ENCODE data around the gene FSTL4. TPM values are rescaled to one million over a fixed set of nuclear protein-coding genes. Genes with fewer than 3 reads are reported as not detected.

Gene FSTL4
- polyA plus RNA-seq, 1 donor (not counting 4 experiments of a cell fraction or from before 2014, with no cell fraction given) = 1.7 TPM

DNA sequence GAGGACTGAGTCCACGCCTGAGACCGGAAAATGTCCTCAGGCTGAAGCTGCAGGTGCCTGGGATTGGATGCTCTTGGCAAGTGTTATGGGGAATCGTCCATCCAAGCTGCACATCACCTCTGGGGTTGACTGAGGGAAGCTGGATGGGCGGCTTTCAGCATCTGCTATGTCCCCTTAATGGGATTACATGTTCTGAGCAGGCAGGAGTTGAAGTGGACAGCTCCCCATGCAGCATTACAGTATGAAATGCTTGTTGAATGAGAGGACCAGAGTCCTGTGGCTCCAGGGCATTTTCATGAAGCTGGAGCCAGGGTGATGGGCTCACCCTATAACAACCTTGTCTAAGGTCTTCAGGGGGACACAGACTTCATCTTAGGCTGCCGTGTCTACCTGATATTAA lies 289.6 kb downstream of the FSTL4 start:
- FAIRE-seq = no peak
- H4K20me1 ChIP-seq (ENCODE audit: control insufficient read depth, extremely low read depth, insufficient read depth, low read length) = no peaks in the 10 kb centered on the region
- no peaks in the 10 kb centered on the region for H3K27me3 ChIP-seq (ENCODE audit: control insufficient read depth, extremely low read depth, insufficient read depth, low read length)
- H3K4me2 ChIP-seq (ENCODE audit: control insufficient read depth, extremely low read depth, insufficient read depth, low read depth, low read length) = no peak overlapping the region
- H3K79me2 ChIP-seq (ENCODE audit: control insufficient read depth, insufficient read depth, low read length) = no peaks in the 10 kb centered on the region
- dilution Hi-C loops (cut with MboI; ENCODE audit: extremely low pct_ligation_motif_present, low sequenced_read_pairs) = no loop called here
- H2AFZ ChIP-seq (ENCODE audit: control insufficient read depth, low read length) = no peak overlapping the region
- no peak overlapping the region for H3K9ac ChIP-seq (ENCODE audit: control insufficient read depth, extremely low read depth, insufficient read depth, low read length)
- no peak for TF ChIP-seq EZH2 (IDR thresholded peaks at IDR 0.05; ENCODE audit: low read length)
- TF ChIP-seq, protein P1, sequence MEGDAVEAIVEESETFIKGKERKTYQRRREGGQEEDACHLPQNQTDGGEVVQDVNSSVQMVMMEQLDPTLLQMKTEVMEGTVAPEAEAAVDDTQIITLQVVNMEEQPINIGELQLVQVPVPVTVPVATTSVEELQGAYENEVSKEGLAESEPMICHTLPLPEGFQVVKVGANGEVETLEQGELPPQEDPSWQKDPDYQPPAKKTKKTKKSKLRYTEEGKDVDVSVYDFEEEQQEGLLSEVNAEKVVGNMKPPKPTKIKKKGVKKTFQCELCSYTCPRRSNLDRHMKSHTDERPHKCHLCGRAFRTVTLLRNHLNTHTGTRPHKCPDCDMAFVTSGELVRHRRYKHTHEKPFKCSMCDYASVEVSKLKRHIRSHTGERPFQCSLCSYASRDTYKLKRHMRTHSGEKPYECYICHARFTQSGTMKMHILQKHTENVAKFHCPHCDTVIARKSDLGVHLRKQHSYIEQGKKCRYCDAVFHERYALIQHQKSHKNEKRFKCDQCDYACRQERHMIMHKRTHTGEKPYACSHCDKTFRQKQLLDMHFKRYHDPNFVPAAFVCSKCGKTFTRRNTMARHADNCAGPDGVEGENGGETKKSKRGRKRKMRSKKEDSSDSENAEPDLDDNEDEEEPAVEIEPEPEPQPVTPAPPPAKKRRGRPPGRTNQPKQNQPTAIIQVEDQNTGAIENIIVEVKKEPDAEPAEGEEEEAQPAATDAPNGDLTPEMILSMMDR (optimal IDR thresholded peaks at IDR 0.05 in 1 of 3, IDR thresholded peaks at IDR 0.05 in 1 of 3, conservative IDR thresholded peaks at IDR 0.05 in 1 of 3; ENCODE audit: extremely low read depth in 1 of 3, insufficient read depth in 2 of 3, low read length in 3 of 3) = no peak
- DNase-seq (ENCODE audit: low read depth, low spot score) = no peak
- no peaks in the 10 kb centered on the region for H3K36me3 ChIP-seq (ENCODE audit: control insufficient read depth in 2 of 2, extremely low read depth in 1 of 2, insufficient read depth in 2 of 2, low read length in 2 of 2)
- no peaks in the 10 kb centered on the region for H3K9me3 ChIP-seq (ENCODE audit: control insufficient read depth, low read depth, low read length)
- no peak overlapping the region for H3K4me3 ChIP-seq (ENCODE audit: control insufficient read depth in 2 of 3, extremely low read depth in 1 of 3, insufficient read depth in 2 of 3, low read depth in 1 of 3, low read length in 3 of 3)
- H3K9me1 ChIP-seq (ENCODE audit: control insufficient read depth, extremely low read depth, insufficient read depth, low read length) = peaks cover 2% of the 10 kb centered on the region
- H3K4me1 ChIP-seq (ENCODE audit: control insufficient read depth, extremely low read depth, insufficient read depth, low read length) = peaks cover 9% of the 10 kb centered on the region
- no peak overlapping the region for H3K27ac ChIP-seq (ENCODE audit: control insufficient read depth, insufficient read depth, low read length)

DNA sequence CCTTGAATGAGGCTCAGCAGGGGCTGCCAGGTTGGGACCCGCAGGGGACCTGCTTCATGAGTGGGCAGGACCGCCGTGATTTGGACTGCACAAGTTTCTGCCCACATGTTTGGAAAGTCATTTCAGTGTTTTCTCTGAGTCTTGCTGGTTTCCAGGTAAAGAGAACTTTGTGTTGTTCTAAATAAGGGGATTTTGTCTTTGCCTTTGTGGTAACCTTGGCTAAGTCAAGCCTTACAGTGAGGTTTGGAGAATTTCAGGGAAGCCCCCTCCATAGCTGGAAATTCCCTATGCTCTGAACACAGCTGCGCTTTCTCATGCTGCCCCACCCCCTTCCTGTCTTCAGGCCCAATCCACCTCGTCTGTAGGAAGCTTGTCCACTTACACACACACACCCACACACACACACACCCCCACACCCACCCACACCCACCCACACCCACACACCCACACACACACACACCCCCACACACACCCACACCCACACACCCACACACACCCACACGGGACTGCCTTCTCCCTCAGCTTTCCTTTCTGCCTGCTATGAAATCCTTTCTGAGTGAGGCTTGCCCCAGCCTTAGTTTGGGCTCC lies 290.4 kb downstream of the FSTL4 start:
- no peaks in the 10 kb centered on the region for H3K36me3 ChIP-seq (ENCODE audit: control insufficient read depth in 2 of 2, extremely low read depth in 1 of 2, insufficient read depth in 2 of 2, low read length in 2 of 2)
- H3K9me1 ChIP-seq (ENCODE audit: control insufficient read depth, extremely low read depth, insufficient read depth, low read length) = peaks cover 2% of the 10 kb centered on the region
- no peaks in the 10 kb centered on the region for H4K20me1 ChIP-seq (ENCODE audit: control insufficient read depth, extremely low read depth, insufficient read depth, low read length)
- no peaks in the 10 kb centered on the region for H3K79me2 ChIP-seq (ENCODE audit: control insufficient read depth, insufficient read depth, low read length)
- H3K9me3 ChIP-seq (ENCODE audit: control insufficient read depth, low read depth, low read length) = no peaks in the 10 kb centered on the region
- dilution Hi-C loops (cut with MboI; ENCODE audit: extremely low pct_ligation_motif_present, low sequenced_read_pairs) = no loop called here
- FAIRE-seq (no peak), DNase-seq (ENCODE audit: low read depth, low spot score) (no peak)
- H3K27ac ChIP-seq (ENCODE audit: control insufficient read depth, insufficient read depth, low read length) = no peak overlapping the region
- no peak overlapping the region for H3K4me2 ChIP-seq (ENCODE audit: control insufficient read depth, extremely low read depth, insufficient read depth, low read depth, low read length)
- H3K4me1 ChIP-seq (ENCODE audit: control insufficient read depth, extremely low read depth, insufficient read depth, low read length) = peaks cover 9% of the 10 kb centered on the region
- no peak overlapping the region for H3K9ac ChIP-seq (ENCODE audit: control insufficient read depth, extremely low read depth, insufficient read depth, low read length)
- no peak for TF ChIP-seq EZH2 (IDR thresholded peaks at IDR 0.05; ENCODE audit: low read length)
- TF ChIP-seq, protein P1 (optimal IDR thresholded peaks at IDR 0.05 in 1 of 3, IDR thresholded peaks at IDR 0.05 in 1 of 3, conservative IDR thresholded peaks at IDR 0.05 in 1 of 3; ENCODE audit: extremely low read depth in 1 of 3, insufficient read depth in 2 of 3, low read length in 3 of 3) = no peak
- H3K4me3 ChIP-seq (ENCODE audit: control insufficient read depth in 2 of 3, extremely low read depth in 1 of 3, insufficient read depth in 2 of 3, low read depth in 1 of 3, low read length in 3 of 3) = no peak overlapping the region
- H2AFZ ChIP-seq (ENCODE audit: control insufficient read depth, low read length) = no peak overlapping the region
- H3K27me3 ChIP-seq (ENCODE audit: control insufficient read depth, extremely low read depth, insufficient read depth, low read length) = no peaks in the 10 kb centered on the region

Measured in keratinocyte (primary cell).